Measurements from ENCODE around the gene CHL1.

The CHL1 gene

GRCh38 chr3:196311-197148 is at the start of gene CHL1:
CHL1 (plus strand) TSS chr3:196763; CDS start chr3:319777, 123,014 bp downstream.
- no peaks in the 10 kb centered on the region for H3K36me3 ChIP-seq (replicated peaks)
- DNase-seq (ENCODE audit: low spot score in 2 of 2): peak in 1 of 2 experiments; percentile 70
- H3K4me1 ChIP-seq: peaks cover 3% of the 10 kb centered on the region; the same call in 1 of the 2 replicates
- peak within 1 kb of the TSS; percentile 49 for H3K4me3 ChIP-seq
- H3K27me3 ChIP-seq (ENCODE audit: low read depth): peaks cover 8% of the 10 kb centered on the region
- in situ Hi-C loops (cut with MboI; ENCODE audit: low sequenced_read_pairs): no loop called here
- H3K9me3 ChIP-seq: no peaks in the 10 kb centered on the region

GRCh38 chr3:151614-152189 is 44.9 kb upstream of the CHL1 start:
- Histone ChIP-seq H3K4me3 (no peak overlapping the region), H3K27me3 (ENCODE audit: low read depth) (no peaks in the 10 kb centered on the region), H3K4me1 (peaks cover 14% of the 10 kb centered on the region), H3K9me3 (no peaks in the 10 kb centered on the region), H3K36me3 (replicated peaks) (no peaks in the 10 kb centered on the region)
- in situ Hi-C loops (cut with MboI; ENCODE audit: low sequenced_read_pairs): no loop called here
- no peak for DNase-seq (ENCODE audit: low spot score in 2 of 2)

GRCh38 chr3:159974-160373 is 36.6 kb upstream of the CHL1 start:
- no peak for DNase-seq (ENCODE audit: low spot score in 2 of 2)
- in situ Hi-C loops (cut with MboI; ENCODE audit: low sequenced_read_pairs): no loop called here

GRCh38 chr3:166071-166470 is 30.5 kb upstream of the CHL1 start:
- DNase-seq (ENCODE audit: low spot score in 2 of 2): peak; percentile 27 to 85
- in situ Hi-C loops (cut with MboI; ENCODE audit: low sequenced_read_pairs): no loop called here
- Histone ChIP-seq H3K27me3 (ENCODE audit: low read depth) (no peaks in the 10 kb centered on the region), H3K9me3 (no peaks in the 10 kb centered on the region), H3K4me1 (peaks cover 18% of the 10 kb centered on the region), H3K36me3 (replicated peaks) (no peaks in the 10 kb centered on the region), H3K4me3 (no peak overlapping the region)

More at GRCh38 chr3:159974-160373, 36.6 kb upstream of the CHL1 start:
- H3K9me3 ChIP-seq: no peaks in the 10 kb centered on the region
- no peak overlapping the region for H3K4me3 ChIP-seq
- H3K27me3 ChIP-seq (ENCODE audit: low read depth): no peaks in the 10 kb centered on the region
- no peaks in the 10 kb centered on the region for H3K4me1 ChIP-seq
- no peaks in the 10 kb centered on the region for H3K36me3 ChIP-seq (replicated peaks)

GRCh38 chr3:166799-167198 is 29.8 kb upstream of the CHL1 start:
- in situ Hi-C loops (cut with MboI; ENCODE audit: low sequenced_read_pairs): no loop called here
- H3K4me1 ChIP-seq: peaks cover 18% of the 10 kb centered on the region
- peak; percentile 36 to 64 for DNase-seq (ENCODE audit: low spot score in 2 of 2)
- H3K4me3 ChIP-seq: no peak overlapping the region
- H3K27me3 ChIP-seq (ENCODE audit: low read depth): no peaks in the 10 kb centered on the region
- no peaks in the 10 kb centered on the region for H3K9me3 ChIP-seq
- H3K36me3 ChIP-seq (replicated peaks): no peaks in the 10 kb centered on the region

GRCh38 chr3:173886-174285 is 22.7 kb upstream of the CHL1 start:
- Histone ChIP-seq H3K27me3 (ENCODE audit: low read depth) (no peaks in the 10 kb centered on the region), H3K36me3 (replicated peaks) (no peaks in the 10 kb centered on the region), H3K4me1 (no peaks in the 10 kb centered on the region), H3K4me3 (no peak overlapping the region), H3K9me3 (no peaks in the 10 kb centered on the region)
- in situ Hi-C loops (cut with MboI; ENCODE audit: low sequenced_read_pairs): no loop called here
- no peak for DNase-seq (ENCODE audit: low spot score in 2 of 2)

GRCh38 chr3:184976-185375 is 11.6 kb upstream of the CHL1 start:
- Histone ChIP-seq H3K36me3 (replicated peaks) (no peaks in the 10 kb centered on the region), H3K4me1 (no peaks in the 10 kb centered on the region), H3K4me3 (no peak overlapping the region), H3K9me3 (no peaks in the 10 kb centered on the region), H3K27me3 (ENCODE audit: low read depth) (no peaks in the 10 kb centered on the region)
- in situ Hi-C loops (cut with MboI; ENCODE audit: low sequenced_read_pairs): no loop called here
- no peak for DNase-seq (ENCODE audit: low spot score in 2 of 2)

- Histone ChIP-seq H3K4me3 (no peak overlapping the region), H3K9me3 (no peaks in the 10 kb centered on the region), H3K27me3 (ENCODE audit: low read depth) (peaks cover 5% of the 10 kb centered on the region), H3K36me3 (replicated peaks) (no peaks in the 10 kb centered on the region), H3K4me1 (no peaks in the 10 kb centered on the region)
- DNase-seq (ENCODE audit: low spot score in 2 of 2): no peak
- in situ Hi-C loops (cut with MboI; ENCODE audit: low sequenced_read_pairs): no loop called here
These were observed 4.2 kb upstream of the CHL1 start for GRCh38 chr3:192215-192929.

GRCh38 chr3:194001-194400 is 2.6 kb upstream of the CHL1 start:
- in situ Hi-C loops (cut with MboI; ENCODE audit: low sequenced_read_pairs): no loop called here
- no peaks in the 10 kb centered on the region for H3K9me3 ChIP-seq
- H3K27me3 ChIP-seq (ENCODE audit: low read depth): peaks cover 8% of the 10 kb centered on the region
- no peak for DNase-seq (ENCODE audit: low spot score in 2 of 2)
- H3K36me3 ChIP-seq (replicated peaks): no peaks in the 10 kb centered on the region
- H3K4me1 ChIP-seq: peaks cover 3% of the 10 kb centered on the region; the same call in 1 of the 2 replicates
- no peak overlapping the region for H3K4me3 ChIP-seq

GRCh38 chr3:194421-194820 is 2.1 kb upstream of the CHL1 start:
- H3K4me3 ChIP-seq: no peak overlapping the region
- peaks cover 3% of the 10 kb centered on the region; the same call in 1 of the 2 replicates for H3K4me1 ChIP-seq
- DNase-seq (ENCODE audit: low spot score in 2 of 2): no peak
- H3K36me3 ChIP-seq (replicated peaks): no peaks in the 10 kb centered on the region
- H3K9me3 ChIP-seq: no peaks in the 10 kb centered on the region
- in situ Hi-C loops (cut with MboI; ENCODE audit: low sequenced_read_pairs): no loop called here
- peaks cover 8% of the 10 kb centered on the region for H3K27me3 ChIP-seq (ENCODE audit: low read depth)

- Histone ChIP-seq H3K36me3 (replicated peaks) (no peaks in the 10 kb centered on the region), H3K9me3 (no peaks in the 10 kb centered on the region), H3K27me3 (ENCODE audit: low read depth) (peaks cover 8% of the 10 kb centered on the region), H3K4me1 (peaks cover 3% of the 10 kb centered on the region; the same call in 1 of the 2 replicates), H3K4me3 (no peak overlapping the region)
- DNase-seq (ENCODE audit: low spot score in 2 of 2): no peak
- in situ Hi-C loops (cut with MboI; ENCODE audit: low sequenced_read_pairs): no loop called here
These were observed 897 bp upstream of the CHL1 start for GRCh38 chr3:195666-196065.

- H3K36me3 ChIP-seq (replicated peaks): no peaks in the 10 kb centered on the region
- peaks cover 3% of the 10 kb centered on the region; the same call in 1 of the 2 replicates for H3K4me1 ChIP-seq
- peaks cover 8% of the 10 kb centered on the region for H3K27me3 ChIP-seq (ENCODE audit: low read depth)
- no peaks in the 10 kb centered on the region for H3K9me3 ChIP-seq
- in situ Hi-C loops (cut with MboI; ENCODE audit: low sequenced_read_pairs): no loop called here
- peak in 1 of 2 experiments; percentile 62 for DNase-seq (ENCODE audit: low spot score in 2 of 2)
- peak overlapping the region; percentile 49 for H3K4me3 ChIP-seq
These were observed 725 bp downstream of the CHL1 start for GRCh38 chr3:197149-197827.

GRCh38 chr3:197828-198491 is 1.4 kb downstream of the CHL1 start:
- Histone ChIP-seq H3K27me3 (ENCODE audit: low read depth) (peaks cover 8% of the 10 kb centered on the region), H3K4me1 (peaks cover 3% of the 10 kb centered on the region; the same call in 1 of the 2 replicates), H3K9me3 (no peaks in the 10 kb centered on the region), H3K4me3 (peak overlapping the region; percentile 49), H3K36me3 (replicated peaks) (no peaks in the 10 kb centered on the region)
- in situ Hi-C loops (cut with MboI; ENCODE audit: low sequenced_read_pairs): no loop called here
- peak in 1 of 2 experiments; percentile 56 for DNase-seq (ENCODE audit: low spot score in 2 of 2)

Measured in HAP-1 (cell line).